CD8-positive, alpha-beta memory T cell (primary cell): ENCODE data around the gene POTEF. TPM values are rescaled to one million over a fixed set of nuclear protein-coding genes. Genes with fewer than 3 reads are reported as not detected.
"Not testable (repeated sequence)": the region's sequence is repeated elsewhere in the genome, so short reads cannot be mapped to it uniquely, and the experiment has no call there.

ENCODE experiments used
- CTCF ChIA-PET: fragments of 350-600 bp; sonication (Branson Sonifier 250); formaldehyde crosslinking; loops from one replicate; lab custom pipeline; 2021; ENCODE audit warnings: antibody characterized with exemption; lab: Charles Lee
- POLR2A ChIA-PET: fragments of 350-600 bp; sonication (Branson Sonifier 250); formaldehyde crosslinking; loops from one replicate; lab custom pipeline; 2021; ENCODE audit warnings: antibody characterized with exemption; lab: Charles Lee
- DNase-seq, 5 donors: peaks; one replicate each; pipeline versions ENCODE4 v3.0.0 to v3.0.0-alpha.2; 2020 to 2022; ENCODE audit warnings: mixed read lengths in 1 of 5
- H3K27ac ChIP-seq: one replicate; pipeline ENCODE4 v1.7.0; 2013; ENCODE audit warnings: low read depth, mild to moderate bottlenecking, low read length, moderate library complexity
- H3K27me3 ChIP-seq: 2 replicates; pipeline ENCODE4 v1.7.0; 2013; ENCODE audit warnings: low read length, mild to moderate bottlenecking; ENCODE audit not compliant: insufficient read depth, poor library complexity, severe bottlenecking
- H3K36me3 ChIP-seq: 2 replicates; pipeline ENCODE4 v1.7.0; 2013; ENCODE audit warnings: mild to moderate bottlenecking, low read length, moderate library complexity; ENCODE audit not compliant: insufficient read depth
- H3K4me1 ChIP-seq: 2 replicates; pipeline ENCODE4 v1.7.0; 2013; ENCODE audit warnings: mild to moderate bottlenecking, low read length, moderate library complexity; ENCODE audit not compliant: insufficient read depth
- H3K4me3 ChIP-seq: 2 replicates; pipeline ENCODE4 v1.7.0; 2013; ENCODE audit warnings: mild to moderate bottlenecking, low read length
- H3K9me3 ChIP-seq: 2 replicates; pipeline ENCODE4 v1.7.0; 2013; ENCODE audit warnings: mild to moderate bottlenecking, low read length
- H3K27ac Mint-ChIP-seq, 8 donors: one replicate each; pipeline ENCODE4 v1.8.0; 2020 to 2021; ENCODE audit warnings: mixed read lengths in 8 of 8, mild to moderate bottlenecking in 6 of 8, inconsistent platforms in 3 of 8, moderate library complexity in 3 of 8
- H3K27me3 Mint-ChIP-seq, 2 donors: one replicate each; pipeline ENCODE4 v1.8.0; 2020 to 2021; ENCODE audit warnings: mixed read lengths in 2 of 2, mild to moderate bottlenecking in 1 of 2, moderate library complexity in 1 of 2
- H3K36me3 Mint-ChIP-seq, 3 donors: one replicate each; pipeline ENCODE4 v1.8.0; 2020 to 2021; ENCODE audit warnings: mixed read lengths in 3 of 3, inconsistent platforms in 1 of 3, mild to moderate bottlenecking in 1 of 3
- H3K4me1 Mint-ChIP-seq, 3 donors: one replicate each; pipeline ENCODE4 v1.8.0; 2020 to 2021; ENCODE audit warnings: mixed read lengths in 3 of 3, inconsistent platforms in 1 of 3, mild to moderate bottlenecking in 1 of 3
- H3K4me3 Mint-ChIP-seq, 7 donors: one replicate each; pipeline ENCODE4 v1.8.0; 2020 to 2021; ENCODE audit warnings: mixed read lengths in 7 of 7, mild to moderate bottlenecking in 6 of 7, moderate library complexity in 4 of 7, inconsistent platforms in 2 of 7
- H3K9me3 Mint-ChIP-seq, 5 donors: one replicate each; pipeline ENCODE4 v1.8.0; 2020 to 2022; ENCODE audit warnings: mixed read lengths in 5 of 5, mild to moderate bottlenecking in 3 of 5, moderate library complexity in 2 of 5, inconsistent platforms in 1 of 5
- polyA plus RNA-seq: library from polyadenylated mRNA; unstranded; fragments of 300-500 nt; fragmentation: Illumina TruSeq; gene quantifications from one replicate; pipeline ENCODE4 v1.2.3, GENCODE V29; 2021
- total RNA-seq, 2 experiments: library from RNA; stranded (reverse); gene quantifications; one replicate each; pipeline ENCODE4 v1.2.3, GENCODE V29; 2021

Gene POTEF
- total and polyA plus RNA-seq, 3 experiments from 2014 or later = 0.05 TPM; not detected in 2

- DNase-seq, H3K9me3 Mint-ChIP-seq, H3K36me3 ChIP-seq, H3K27me3 ChIP-seq, H3K4me1 ChIP-seq, H3K27me3 Mint-ChIP-seq, H3K4me3 Mint-ChIP-seq, H3K4me3 ChIP-seq, H3K27ac ChIP-seq, POLR2A ChIA-PET, CTCF ChIA-PET, H3K9me3 ChIP-seq, H3K4me1 Mint-ChIP-seq: not testable (repeated sequence)
- Mint-ChIP-seq H3K36me3 (peaks cover 0 to 14% (median 0%) of the 10 kb centered on the region in 3 donors), H3K27ac (peak overlapping the region in 1 of 8 donors; percentile 41)
These were observed 19.5 kb upstream of the POTEF start for GRCh38 chr2:130148515-130148914.

- CTCF ChIA-PET, H3K9me3 Mint-ChIP-seq, POLR2A ChIA-PET, H3K27me3 ChIP-seq, H3K4me1 ChIP-seq, H3K4me3 ChIP-seq, H3K9me3 ChIP-seq, H3K27ac ChIP-seq, H3K36me3 ChIP-seq, H3K36me3 Mint-ChIP-seq: not testable (repeated sequence)
- H3K4me1 Mint-ChIP-seq = peaks cover 3 to 10% (median 9%) of the 10 kb centered on the region in 3 donors
- DNase-seq = peak; percentile 46 to 73 (median 51)
- H3K27ac Mint-ChIP-seq = peak within 1 kb of the TSS in 5 of 8 donors; percentile 7 to 85 (median 68)
- peaks cover 6 to 12% of the 10 kb centered on the region in 2 donors for H3K27me3 Mint-ChIP-seq
- H3K4me3 Mint-ChIP-seq = peak within 1 kb of the TSS; percentile 76 to 89 (median 83)
These were observed 16.0 kb upstream of the POTEF start, which contains the start of gene CCDC74B for GRCh38 chr2:130145006-130145414. CCDC74B (minus strand) TSS chr2:130145112; CDS start chr2:130144996, 116 bp downstream.

- H3K27me3 ChIP-seq, POLR2A ChIA-PET, H3K36me3 Mint-ChIP-seq, H3K27ac ChIP-seq, H3K4me1 ChIP-seq, H3K9me3 ChIP-seq, H3K9me3 Mint-ChIP-seq, H3K4me3 ChIP-seq, H3K36me3 ChIP-seq, DNase-seq, CTCF ChIA-PET: not testable (repeated sequence)
- Mint-ChIP-seq H3K27ac (peak overlapping the region in 2 of 8 donors; percentile 14 to 74), H3K27me3 (peaks cover 6 to 12% of the 10 kb centered on the region in 2 donors), H3K4me3 (peak overlapping the region; percentile 37 to 83 (median 77)), H3K4me1 (peaks cover under 1 to 10% (median 9%) of the 10 kb centered on the region in 3 donors)
These were observed 14.4 kb upstream of the POTEF start for GRCh38 chr2:130143266-130144039.

GRCh38 chr2:130142396-130143265 lies 13.6 kb upstream of the POTEF start:
- H3K27ac ChIP-seq, H3K36me3 Mint-ChIP-seq, H3K27me3 ChIP-seq, H3K4me1 ChIP-seq, H3K9me3 Mint-ChIP-seq, H3K9me3 ChIP-seq, H3K36me3 ChIP-seq, DNase-seq, POLR2A ChIA-PET, H3K4me3 ChIP-seq, CTCF ChIA-PET: not testable (repeated sequence)
- H3K4me1 Mint-ChIP-seq = peaks cover 0 to 10% (median 9%) of the 10 kb centered on the region in 3 donors
- H3K4me3 Mint-ChIP-seq = peak overlapping the region in 6 of 7 donors; percentile 37 to 77 (median 68)
- peaks cover 6 to 12% of the 10 kb centered on the region in 2 donors for H3K27me3 Mint-ChIP-seq
- peak overlapping the region in 1 of 8 donors; percentile 14 for H3K27ac Mint-ChIP-seq

GRCh38 chr2:130141645-130142370 lies 12.8 kb upstream of the POTEF start:
- POLR2A ChIA-PET, H3K36me3 ChIP-seq, H3K4me1 ChIP-seq, CTCF ChIA-PET, H3K27ac Mint-ChIP-seq, DNase-seq, H3K4me3 ChIP-seq, H3K36me3 Mint-ChIP-seq, H3K27me3 ChIP-seq, H3K9me3 ChIP-seq, H3K27ac ChIP-seq, H3K27me3 Mint-ChIP-seq, H3K9me3 Mint-ChIP-seq: not testable (repeated sequence)
- Mint-ChIP-seq H3K4me1 (peaks cover 0 to 10% (median 9%) of the 10 kb centered on the region in 3 donors), H3K4me3 (peak overlapping the region in 1 of 7 donors; percentile 32)

- H3K4me1 ChIP-seq, POLR2A ChIA-PET, DNase-seq, H3K9me3 ChIP-seq, H3K36me3 ChIP-seq, H3K27ac ChIP-seq, H3K9me3 Mint-ChIP-seq, H3K27ac Mint-ChIP-seq, CTCF ChIA-PET, H3K27me3 ChIP-seq, H3K36me3 Mint-ChIP-seq, H3K4me3 ChIP-seq, H3K27me3 Mint-ChIP-seq, H3K4me3 Mint-ChIP-seq: not testable (repeated sequence)
- peaks cover 0 to 10% (median 9%) of the 10 kb centered on the region in 3 donors for H3K4me1 Mint-ChIP-seq
These were observed 12.0 kb upstream of the POTEF start for GRCh38 chr2:130141002-130141401.

- H3K9me3 ChIP-seq, H3K36me3 Mint-ChIP-seq, CTCF ChIA-PET, POLR2A ChIA-PET, H3K36me3 ChIP-seq, H3K27ac Mint-ChIP-seq, H3K9me3 Mint-ChIP-seq, H3K27me3 ChIP-seq, H3K27ac ChIP-seq, H3K4me3 Mint-ChIP-seq, H3K4me1 ChIP-seq, DNase-seq, H3K27me3 Mint-ChIP-seq, H3K4me3 ChIP-seq: not testable (repeated sequence)
- peaks cover 0 to 10% (median 9%) of the 10 kb centered on the region in 3 donors for H3K4me1 Mint-ChIP-seq
These were observed 11.5 kb upstream of the POTEF start for GRCh38 chr2:130140516-130140915.
